Prostate gland (tissue), 2 donors: ENCODE data around the gene YEATS2. TPM values are rescaled to one million over a fixed set of nuclear protein-coding genes. Genes with fewer than 3 reads are reported as not detected.

Source experiments
- total RNA-seq, 2 donors: library from RNA; depleted of rRNA; stranded (reverse); fragments of >200 nt; gene quantifications; one replicate each; pipeline ENCODE4 v1.1.0, GENCODE V29; 2016

YEATS2 gene
- total RNA-seq, 2 donors from 2014 or later, result 24.1 to 24.8 TPM

Other genes with a start within 250 kb of the YEATS2 start
- 1 to 10 TPM; 1.0 to 1.2 TPM for gene KLHL6, start 142.1 kb upstream of the YEATS2 start, total RNA-seq
- 10 to 100 TPM; 69.5 to 79.2 TPM for gene KLHL24, start 62.2 kb upstream of the YEATS2 start, total RNA-seq
- gene MAP6D1, start 127.8 kb downstream of the YEATS2 start, total RNA-seq, result 10 to 100 TPM; 17.3 to 22.3 TPM
- 10 to 100 TPM; 31.5 to 44.3 TPM for gene PARL, start 187.1 kb downstream of the YEATS2 start, total RNA-seq